ENCODE data around the gene ARFIP1. TPM values are rescaled to one million over a fixed set of nuclear protein-coding genes. Genes with fewer than 3 reads are reported as not detected.
"Not testable (repeated sequence)": the region's sequence is repeated elsewhere in the genome, so short reads cannot be mapped to it uniquely, and the experiment has no call there.

The ARFIP1 gene
- total RNA-seq, 1 experiment from 2014 or later, result 26.7 TPM

DNA sequence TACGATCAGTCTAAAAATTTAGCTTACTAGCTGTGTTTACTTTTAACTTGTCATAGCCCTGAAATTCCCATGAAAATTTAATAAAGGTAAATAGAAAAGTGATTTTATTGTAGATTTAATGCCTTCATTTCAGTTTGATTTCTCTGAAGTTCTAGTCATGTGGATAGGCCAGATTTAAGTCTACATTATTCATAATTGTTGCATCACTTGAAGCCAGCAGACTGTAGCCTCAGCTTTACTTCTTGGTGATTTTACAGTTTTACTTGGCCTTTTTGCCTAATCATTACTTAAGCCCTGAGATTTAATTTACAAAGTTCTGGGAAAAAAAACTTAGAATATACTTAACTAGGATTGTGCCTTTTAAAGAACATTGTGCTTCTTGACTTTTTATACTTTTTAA, 82.9 kb downstream of the ARFIP1 start:
- H3K36me3 Mint-ChIP-seq (ENCODE audit: insufficient read depth, unreplicated experiment), result no peaks in the 10 kb centered on the region

DNA sequence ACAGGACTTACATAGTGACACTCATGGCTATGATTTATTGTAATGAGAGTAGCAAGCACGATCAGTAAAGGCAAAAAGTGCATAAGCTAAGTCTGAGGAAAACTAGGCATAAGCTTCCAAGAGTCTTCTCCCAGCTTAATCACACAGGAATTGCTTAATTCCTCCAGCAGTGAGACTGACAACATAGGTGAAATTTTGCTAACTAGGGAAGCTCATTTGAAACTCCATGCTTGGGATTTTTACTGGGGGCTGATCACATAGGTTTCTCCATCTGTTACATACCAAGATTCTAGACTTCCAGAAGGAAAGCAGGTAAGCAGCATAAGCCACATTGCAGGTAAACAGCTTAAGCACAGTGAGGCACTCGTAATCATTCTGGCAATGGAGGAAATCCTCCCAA, 84.6 kb downstream of the ARFIP1 start:
- H3K9me3 Mint-ChIP-seq (ENCODE audit: unreplicated experiment), result no peaks in the 10 kb centered on the region
- ChIA-PET CTCF (interaction anchor here (1.0 to 1.1 kb wide), 3 partner anchors 10 to 222 kb away, joined by 3 to 4 read pairs (median 3); no protein-coding TSS in a partner anchor), POLR2A (interaction anchor here (1.3 kb wide), 1 partner anchor 73 kb away, joined by 6 read pairs; the partner anchor contains the start of gene FHDC1)
- no TSS peak for BruUV-seq (replicated peaks)
- no peak for DNase-seq (ENCODE audit: unreplicated experiment)
- no peak for TF ChIP-seq CTCF (IDR thresholded peaks at IDR 0.05; ENCODE audit: unreplicated experiment)
- no peaks in the 10 kb centered on the region for H3K36me3 Mint-ChIP-seq (ENCODE audit: insufficient read depth, unreplicated experiment)
- no peak overlapping the region for H3K4me3 Mint-ChIP-seq (ENCODE audit: unreplicated experiment)
- no peaks in the 10 kb centered on the region for H3K4me1 Mint-ChIP-seq (ENCODE audit: insufficient read depth, unreplicated experiment)
- H3K27ac Mint-ChIP-seq (ENCODE audit: low read depth, unreplicated experiment), result no peak overlapping the region
- H3K27me3 Mint-ChIP-seq (ENCODE audit: insufficient read depth, unreplicated experiment), result no peaks in the 10 kb centered on the region
- intact Hi-C loops (cut with micrococcal nuclease), result no loop called here

More for the DNA sequence above, 82.9 kb downstream of the ARFIP1 start:
- intact Hi-C loops (cut with micrococcal nuclease), result no loop called here
- no TSS peak for BruUV-seq (replicated peaks)
- DNase-seq (ENCODE audit: unreplicated experiment), result no peak
- no peak overlapping the region for H3K27ac Mint-ChIP-seq (ENCODE audit: low read depth, unreplicated experiment)
- H3K27me3 Mint-ChIP-seq (ENCODE audit: insufficient read depth, unreplicated experiment), result no peaks in the 10 kb centered on the region
- ChIA-PET CTCF (no interaction called here), POLR2A (interaction anchor here (0.8 to 2.1 kb wide), 4 partner anchors 11 to 74 kb away, joined by 3 to 5 read pairs (median 3); partner anchors contain the start of gene FHDC1)
- H3K9me3 Mint-ChIP-seq (ENCODE audit: unreplicated experiment), result no peaks in the 10 kb centered on the region
- no peak for TF ChIP-seq CTCF (IDR thresholded peaks at IDR 0.05; ENCODE audit: unreplicated experiment)
- H3K4me1 Mint-ChIP-seq (ENCODE audit: insufficient read depth, unreplicated experiment), result no peaks in the 10 kb centered on the region
- no peak overlapping the region for H3K4me3 Mint-ChIP-seq (ENCODE audit: unreplicated experiment)

- H3K9me3 Mint-ChIP-seq (ENCODE audit: unreplicated experiment), result not testable (repeated sequence)
These were observed 86.8 kb downstream of the ARFIP1 start for GRCh38 chr4:152866432-152866993.

GRCh38 chr4:152870606-152871005, 90.9 kb downstream of the ARFIP1 start:
- no peak overlapping the region for H3K4me3 Mint-ChIP-seq (ENCODE audit: unreplicated experiment)
- no peak for TF ChIP-seq CTCF (IDR thresholded peaks at IDR 0.05; ENCODE audit: unreplicated experiment)
- CTCF ChIA-PET, result interaction anchor here (0.7 kb wide), 1 partner anchor 55 kb away, joined by 3 read pairs; no protein-coding TSS in a partner anchor
- intact Hi-C loops (cut with micrococcal nuclease), result no loop called here
- peaks cover 5% of the 10 kb centered on the region for H3K4me1 Mint-ChIP-seq (ENCODE audit: insufficient read depth, unreplicated experiment)
- no peaks in the 10 kb centered on the region for H3K9me3 Mint-ChIP-seq (ENCODE audit: unreplicated experiment)
- POLR2A ChIA-PET, result interaction anchor here (1.2 to 2.1 kb wide), 3 partner anchors 14 to 66 kb away, joined by 4 to 7 read pairs (median 4); partner anchors contain the start of gene FHDC1
- H3K36me3 Mint-ChIP-seq (ENCODE audit: insufficient read depth, unreplicated experiment), result peaks cover 10% of the 10 kb centered on the region
- no peak for DNase-seq (ENCODE audit: unreplicated experiment)
- BruUV-seq (replicated peaks), result no TSS peak
- no peak overlapping the region for H3K27ac Mint-ChIP-seq (ENCODE audit: low read depth, unreplicated experiment)
- no peaks in the 10 kb centered on the region for H3K27me3 Mint-ChIP-seq (ENCODE audit: insufficient read depth, unreplicated experiment)

More at GRCh38 chr4:152866432-152866993, 86.8 kb downstream of the ARFIP1 start:
- H3K27me3 Mint-ChIP-seq (ENCODE audit: insufficient read depth, unreplicated experiment); POLR2A ChIA-PET; CTCF ChIA-PET; BruUV-seq (replicated peaks); H3K4me1 Mint-ChIP-seq (ENCODE audit: insufficient read depth, unreplicated experiment); H3K27ac Mint-ChIP-seq (ENCODE audit: low read depth, unreplicated experiment); intact Hi-C loops (cut with micrococcal nuclease); H3K36me3 Mint-ChIP-seq (ENCODE audit: insufficient read depth, unreplicated experiment); H3K4me3 Mint-ChIP-seq (ENCODE audit: unreplicated experiment); DNase-seq (ENCODE audit: unreplicated experiment): not testable (repeated sequence)
